PFSK-1 (cell line): ENCODE data around the gene ZNF138.

Experiments
- POLR2AphosphoS5 ChIP-seq: IDR thresholded peaks from 2 replicates; pipeline ENCODE4 v1.6.1; 2012; ENCODE audit warnings: low read depth, mild to moderate bottlenecking, control low read depth, low read length, moderate library complexity
- SIN3A ChIP-seq: IDR thresholded peaks from 2 replicates; pipeline ENCODE4 v1.6.1; 2012; ENCODE audit warnings: mild to moderate bottlenecking, low read length, moderate library complexity, borderline replicate concordance; ENCODE audit not compliant: insufficient read depth

DNA sequence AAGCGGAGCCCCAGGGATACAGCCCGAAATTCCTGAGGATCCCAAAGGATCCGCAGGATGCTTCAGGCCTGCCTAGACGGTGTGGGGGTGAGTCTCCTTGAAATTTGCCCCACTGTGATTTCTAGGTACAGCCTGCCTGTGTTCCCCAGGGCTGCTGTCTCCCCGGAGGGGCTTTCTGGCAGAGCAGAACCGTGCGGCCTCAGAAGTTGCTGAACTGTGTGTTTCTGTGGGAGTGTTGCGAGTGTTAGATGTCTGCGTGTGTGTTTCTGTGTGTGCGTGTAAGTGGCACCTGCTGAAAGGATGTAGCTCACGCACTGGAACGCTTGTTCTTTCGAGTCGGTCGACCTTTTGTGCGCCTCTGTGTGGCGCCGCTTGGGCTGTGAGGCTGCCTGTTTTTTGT lies 81.0 kb downstream of the ZNF138 start:
- no peak for TF ChIP-seq POLR2AphosphoS5
- TF ChIP-seq SIN3A, result no peak
